Stimulated activated effector memory CD8-positive, alpha-beta T cell treated with anti-CD3 and anti-CD28 coated beads, Interleukin-12 subunit alpha, Interleukin-12 subunit beta, amount 100 ng/mL, for 72 hours (primary cell): Measurements from ENCODE around the gene FUS.
A peak's percentile ranks its signal among the peaks of the same experiment; 100 is the strongest.
"Not testable (repeated sequence)": the region's sequence is repeated elsewhere in the genome, so short reads cannot be mapped to it uniquely, and the experiment has no call there.

ENCODE experiments used
- ATAC-seq: fragments of 150-1000 bp; cut with Tn5 transposase; 2 replicates; pipeline ENCODE4 v1.10.0; 2021
- DNase-seq, 2 donors: peaks; one replicate each; pipeline ENCODE4 v3.0.0; 2021 to 2022; ENCODE audit warnings: low spot score in 2 of 2
- H3K27ac Mint-ChIP-seq: one replicate; pipeline ENCODE4 v1.8.0; 2022; ENCODE audit warnings: mild to moderate bottlenecking, mixed read lengths
- H3K36me3 Mint-ChIP-seq: one replicate; pipeline ENCODE4 v1.8.0; 2022; ENCODE audit warnings: mild to moderate bottlenecking, mixed read lengths
- H3K4me1 Mint-ChIP-seq: one replicate; pipeline ENCODE4 v1.8.0; 2022; ENCODE audit warnings: mixed read lengths
- H3K4me3 Mint-ChIP-seq: one replicate; pipeline ENCODE4 v1.8.0; 2022; ENCODE audit warnings: mild to moderate bottlenecking, mixed read lengths
- H3K9me3 Mint-ChIP-seq: one replicate; pipeline ENCODE4 v1.8.0; 2022; ENCODE audit warnings: mixed read lengths

Gene FUS

GRCh38 chr16:31167315-31167714, 12.6 kb upstream of the FUS start:
- no peak overlapping the region for H3K4me3 Mint-ChIP-seq
- no peaks in the 10 kb centered on the region for H3K9me3 Mint-ChIP-seq
- DNase-seq (no peak), ATAC-seq (no peak)
- no peaks in the 10 kb centered on the region for H3K4me1 Mint-ChIP-seq
- H3K27ac Mint-ChIP-seq, result no peak overlapping the region
- no peaks in the 10 kb centered on the region for H3K36me3 Mint-ChIP-seq

GRCh38 chr16:31168848-31169247, 11.1 kb upstream of the FUS start:
- ATAC-seq (no peak), DNase-seq (no peak)
- Mint-ChIP-seq H3K36me3 (no peaks in the 10 kb centered on the region), H3K9me3 (no peaks in the 10 kb centered on the region), H3K27ac (no peak overlapping the region), H3K4me3 (no peak overlapping the region), H3K4me1 (no peaks in the 10 kb centered on the region)

- H3K4me3 Mint-ChIP-seq, H3K36me3 Mint-ChIP-seq, DNase-seq, H3K4me1 Mint-ChIP-seq, ATAC-seq, H3K27ac Mint-ChIP-seq, H3K9me3 Mint-ChIP-seq: not testable (repeated sequence)
These were observed 9.9 kb upstream of the FUS start for GRCh38 chr16:31170048-31170447.

- H3K27ac Mint-ChIP-seq, result peak overlapping the region; percentile 16
- ATAC-seq (peak; percentile 2), DNase-seq (peak in 1 of 2 donors; percentile 29)
- no peaks in the 10 kb centered on the region for H3K9me3 Mint-ChIP-seq
- peak overlapping the region; percentile 20 for H3K4me3 Mint-ChIP-seq
- H3K4me1 Mint-ChIP-seq, result peaks cover 50% of the 10 kb centered on the region
- peaks cover 38% of the 10 kb centered on the region for H3K36me3 Mint-ChIP-seq
These were observed 2.8 kb upstream of the FUS start for GRCh38 chr16:31177136-31177535.

- peak; percentile 1 for ATAC-seq
- Mint-ChIP-seq H3K27ac (peak overlapping the region; percentile 100), H3K36me3 (peaks cover 60% of the 10 kb centered on the region), H3K4me3 (peak overlapping the region; percentile 98), H3K9me3 (no peaks in the 10 kb centered on the region), H3K4me1 (peaks cover 71% of the 10 kb centered on the region)
- DNase-seq, result no peak
These were observed 656 bp upstream of the FUS start for GRCh38 chr16:31179219-31179746.

- peak overlapping the region; percentile 100 for H3K27ac Mint-ChIP-seq
- peaks cover 80% of the 10 kb centered on the region for H3K36me3 Mint-ChIP-seq
- H3K9me3 Mint-ChIP-seq, result no peaks in the 10 kb centered on the region
- peak overlapping the region; percentile 98 for H3K4me3 Mint-ChIP-seq
- DNase-seq, result peak; percentile 36 to 77
- no peak for ATAC-seq
- H3K4me1 Mint-ChIP-seq, result peaks cover 89% of the 10 kb centered on the region
These were observed 1.3 kb downstream of the FUS start for GRCh38 chr16:31181102-31181830.

GRCh38 chr16:31182391-31182790, 2.5 kb downstream of the FUS start:
- no peaks in the 10 kb centered on the region for H3K9me3 Mint-ChIP-seq
- peak overlapping the region; percentile 100 for H3K27ac Mint-ChIP-seq
- peaks cover 85% of the 10 kb centered on the region for H3K36me3 Mint-ChIP-seq

GRCh38 chr16:31183432-31184428, 3.8 kb downstream of the FUS start:
- peak overlapping the region; percentile 100 for H3K27ac Mint-ChIP-seq
- H3K4me1 Mint-ChIP-seq, result peaks cover 94% of the 10 kb centered on the region
- H3K9me3 Mint-ChIP-seq, result no peaks in the 10 kb centered on the region
- peaks cover 97% of the 10 kb centered on the region for H3K36me3 Mint-ChIP-seq
- DNase-seq (no peak), ATAC-seq (no peak)
- peak overlapping the region; percentile 98 for H3K4me3 Mint-ChIP-seq

More at GRCh38 chr16:31182391-31182790, 2.5 kb downstream of the FUS start:
- H3K4me3 Mint-ChIP-seq, result peak overlapping the region; percentile 98
- ATAC-seq (no peak), DNase-seq (no peak)
- peaks cover 93% of the 10 kb centered on the region for H3K4me1 Mint-ChIP-seq

GRCh38 chr16:31184888-31185287, 4.9 kb downstream of the FUS start:
- DNase-seq, result no peak
- H3K27ac Mint-ChIP-seq, result peak overlapping the region; percentile 100

GRCh38 chr16:31185339-31185738, 5.4 kb downstream of the FUS start:
- peaks cover 96% of the 10 kb centered on the region for H3K4me1 Mint-ChIP-seq
- no peaks in the 10 kb centered on the region for H3K9me3 Mint-ChIP-seq
- peak overlapping the region; percentile 100 for H3K27ac Mint-ChIP-seq
- ATAC-seq, result no peak
- H3K36me3 Mint-ChIP-seq, result peaks cover 100% of the 10 kb centered on the region
- DNase-seq, result no peak
- peak overlapping the region; percentile 98 for H3K4me3 Mint-ChIP-seq

More at GRCh38 chr16:31184888-31185287, 4.9 kb downstream of the FUS start:
- ATAC-seq, result no peak
- Mint-ChIP-seq H3K36me3 (peaks cover 100% of the 10 kb centered on the region), H3K4me1 (peaks cover 94% of the 10 kb centered on the region), H3K4me3 (peak overlapping the region; percentile 98), H3K9me3 (no peaks in the 10 kb centered on the region)

GRCh38 chr16:31186176-31186575, 6.2 kb downstream of the FUS start:
- H3K4me1 Mint-ChIP-seq, result peaks cover 97% of the 10 kb centered on the region
- H3K4me3 Mint-ChIP-seq, result peak overlapping the region; percentile 98
- DNase-seq (no peak), ATAC-seq (no peak)
- peak overlapping the region; percentile 100 for H3K27ac Mint-ChIP-seq
- peaks cover 100% of the 10 kb centered on the region for H3K36me3 Mint-ChIP-seq
- H3K9me3 Mint-ChIP-seq, result no peaks in the 10 kb centered on the region

GRCh38 chr16:31186930-31187807, 7.2 kb downstream of the FUS start:
- Mint-ChIP-seq H3K27ac (peak overlapping the region; percentile 100), H3K4me3 (no peak overlapping the region), H3K4me1 (peaks cover 98% of the 10 kb centered on the region), H3K9me3 (no peaks in the 10 kb centered on the region), H3K36me3 (peaks cover 100% of the 10 kb centered on the region)
- ATAC-seq (no peak), DNase-seq (no peak)

GRCh38 chr16:31187808-31188189, 7.9 kb downstream of the FUS start:
- peaks cover 100% of the 10 kb centered on the region for H3K36me3 Mint-ChIP-seq
- no peaks in the 10 kb centered on the region for H3K9me3 Mint-ChIP-seq
- H3K4me3 Mint-ChIP-seq, result no peak overlapping the region
- DNase-seq (no peak), ATAC-seq (no peak)
- peaks cover 93% of the 10 kb centered on the region for H3K4me1 Mint-ChIP-seq
- peak overlapping the region; percentile 100 for H3K27ac Mint-ChIP-seq
